ENCODE results near the gene ZNF407. TPM values are rescaled to one million over a fixed set of nuclear protein-coding genes. Genes with fewer than 3 reads are reported as not detected.

The ZNF407 gene
- total and polyA plus RNA-seq, 2 of the 13 experiments (the other 11 are each of a cell fraction or from before 2014, with no cell fraction given) = 2.3 to 8.7 TPM

DNA sequence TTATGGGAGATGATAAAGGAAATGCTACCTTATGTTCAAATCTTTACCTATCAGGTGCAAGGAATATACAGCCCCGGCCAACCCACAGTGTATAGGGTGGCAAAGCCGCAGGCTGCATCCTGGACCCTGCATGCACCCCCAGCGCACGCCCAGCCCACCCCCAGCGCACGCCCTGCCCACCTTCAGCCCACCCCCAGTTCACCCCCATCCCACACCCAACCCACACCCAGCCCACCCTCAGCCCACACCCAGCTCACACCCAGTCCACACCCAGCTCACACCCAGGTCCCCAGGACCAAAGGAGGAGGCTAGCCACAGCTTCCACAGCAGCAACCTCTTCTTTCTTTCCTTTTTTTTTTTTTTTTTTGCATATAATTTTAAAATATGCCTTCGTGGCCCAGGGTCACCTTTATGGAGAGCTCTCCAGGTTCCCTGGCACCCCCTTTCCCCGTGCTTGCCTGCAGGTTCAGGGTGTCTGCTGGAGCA, 490.4 kb downstream of the ZNF407 start:
- in situ Hi-C loops (cut with HindIII; ENCODE audit: extremely low pct_ligation_motif_present, low pct_unique_long_range_greater_than_20kb) = no loop called here
- H3K27me3 ChIP-seq (ENCODE audit: control insufficient read depth in 1 of 2, insufficient read depth in 2 of 2, low read length in 2 of 2) = peaks cover 0 to 26% of the 10 kb centered on the region in 2 experiments; a peak in 2 of 5 replicates
- intact Hi-C loops (cut with micrococcal nuclease; ENCODE audit: unreplicated experiment) = no loop called here
- no peak overlapping the region for H3K4me2 ChIP-seq (ENCODE audit: low read depth, low read length)
- no peak overlapping the region for H2AFZ ChIP-seq (ENCODE audit: low read length)
- TF ChIP-seq ZNF282 (IDR thresholded peaks at IDR 0.05; ENCODE audit: partially characterized antibody) (no peak), STAG1 (CRISPR knock-in tag; IDR thresholded peaks at IDR 0.05) (no peak), AHR (CRISPR knock-in tag; IDR thresholded peaks at IDR 0.05) (no peak), MEF2D (CRISPR knock-in tag; IDR thresholded peaks at IDR 0.05) (no peak), ZNF30 (CRISPR knock-in tag; IDR thresholded peaks at IDR 0.05) (no peak), FOXA3 (CRISPR knock-in tag; IDR thresholded peaks at IDR 0.05) (no peak), HNRNPLL (IDR thresholded peaks at IDR 0.05; ENCODE audit: low read depth, low read length, poor library complexity, severe bottlenecking) (no peak), ZNF839 (CRISPR knock-in tag; IDR thresholded peaks at IDR 0.05; ENCODE audit: borderline replicate concordance) (no peak), KDM6A (CRISPR knock-in tag; IDR thresholded peaks at IDR 0.05; ENCODE audit: low read depth) (no peak), ZNF318 (CRISPR knock-in tag; IDR thresholded peaks at IDR 0.05) (no peak), ARHGAP35 (CRISPR knock-in tag; IDR thresholded peaks at IDR 0.05; ENCODE audit: borderline replicate concordance) (no peak)
- TF ChIP-seq, protein P1, sequence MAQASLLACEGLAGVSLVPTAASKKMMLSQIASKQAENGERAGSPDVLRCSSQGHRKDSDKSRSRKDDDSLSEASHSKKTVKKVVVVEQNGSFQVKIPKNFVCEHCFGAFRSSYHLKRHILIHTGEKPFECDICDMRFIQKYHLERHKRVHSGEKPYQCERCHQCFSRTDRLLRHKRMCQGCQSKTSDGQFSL (CRISPR knock-in tag; IDR thresholded peaks at IDR 0.05) = no peak
- CTCF ChIA-PET (ENCODE audit: low intra/inter-chr PET ratio, low total read pairs) = no interaction called here
- ATAC-seq (no peak), FAIRE-seq (no peak), DNase-seq (ENCODE audit: low spot score) (no peak)
- BruUV-seq (replicated peaks) = no TSS peak
- H3K79me2 ChIP-seq (ENCODE audit: insufficient read depth, low read length) = no peaks in the 10 kb centered on the region
- no peaks in the 10 kb centered on the region for H4K20me1 ChIP-seq (ENCODE audit: insufficient read depth, low read length)
- H3K9ac ChIP-seq (ENCODE audit: insufficient read depth, low read depth, low read length) = no peak overlapping the region
- H3K9me3 ChIP-seq (ENCODE audit: low read length) = no peaks in the 10 kb centered on the region
- 20% methylated on average over 3 of the region's 8 CpGs for WGBS (ENCODE audit: low lambda C conversion rate)
- POLR2A ChIA-PET = no interaction called here
- no peak overlapping the region for H3K4me3 ChIP-seq (replicated peaks in 1 of 3; ENCODE audit: insufficient read depth in 1 of 3, low read depth in 2 of 3, low read length in 3 of 3)
- 0 out of 2 replicates have a peak, but pooled peaks cover 5% of the 10 kb centered on the region for H3K4me1 ChIP-seq (ENCODE audit: insufficient read depth, low read length)
- no peaks in the 10 kb centered on the region for H3K36me3 ChIP-seq (replicated peaks in 1 of 2; ENCODE audit: control insufficient read depth in 1 of 2, insufficient read depth in 2 of 2, low read length in 2 of 2)
- no peak overlapping the region for H3K27ac ChIP-seq (ENCODE audit: extremely low read length, insufficient read depth, low read length)
